IMR-90 (cell line): ENCODE data around the gene LRCH3.

Experiments
- CTCF ChIP-seq: conservative IDR thresholded peaks from 2 replicates; pipeline ENCODE4 v1.5.1; 2012; ENCODE audit warnings: mild to moderate bottlenecking, low read depth, low read length, improper control_type of control experiment
- POLR2A ChIP-seq: IDR thresholded peaks from 2 replicates; pipeline ENCODE4 v1.6.1; 2012; ENCODE audit warnings: mild to moderate bottlenecking, low read depth, low read length

- no peak for TF ChIP-seq POLR2A
- no peak for TF ChIP-seq CTCF
These were observed 99.6 kb downstream of the LRCH3 start for GRCh38 chr3:197890693-197891092.
